Smooth muscle cell (in vitro differentiated cells): ENCODE data around the gene PRKD1. TPM values are rescaled to one million over a fixed set of nuclear protein-coding genes. Genes with fewer than 3 reads are reported as not detected.
"Not testable (repeated sequence)": the region's sequence is repeated elsewhere in the genome, so short reads cannot be mapped to it uniquely, and the experiment has no call there.

Experiments used
- DNase-seq: peaks from one replicate; lab custom pipeline; 2025; ENCODE audit not compliant: unreplicated experiment; lab: John Stamatoyannopoulos, UW
- H2AFZ ChIP-seq: fragments of 200-600 bp; sonication (generic); 2 replicates; pipeline ENCODE4 v1.6.0; 2016; ENCODE audit warnings: antibody characterized with exemption, low read depth, mild to moderate bottlenecking
- H3F3A ChIP-seq: fragments of 200-600 bp; sonication (generic); 2 replicates; pipeline ENCODE4 v1.6.0; 2017; ENCODE audit warnings: antibody characterized with exemption, low read depth
- H3K27ac ChIP-seq: fragments of 200-600 bp; sonication (generic); 2 replicates; pipeline ENCODE4 v1.5.1; 2016; ENCODE audit warnings: low read depth, mild to moderate bottlenecking
- H3K27me3 ChIP-seq: fragments of 200-600 bp; sonication (generic); 2 replicates; pipeline ENCODE4 v1.6.1; 2016; ENCODE audit warnings: low read depth, mild to moderate bottlenecking
- H3K36me3 ChIP-seq: fragments of 200-600 bp; sonication (generic); 2 replicates; pipeline ENCODE4 v1.5.1; 2016; ENCODE audit warnings: low read depth
- H3K4me1 ChIP-seq: fragments of 200-600 bp; sonication (generic); 2 replicates; pipeline ENCODE4 v1.5.1; 2016; ENCODE audit warnings: low read depth
- H3K4me2 ChIP-seq: fragments of 200-600 bp; sonication (generic); 2 replicates; pipeline ENCODE4 v1.6.0; 2016; ENCODE audit warnings: mild to moderate bottlenecking
- H3K4me3 ChIP-seq: fragments of 200-600 bp; sonication (generic); 2 replicates; pipeline ENCODE4 v1.5.1; 2016; ENCODE audit warnings: mild to moderate bottlenecking
- H3K79me2 ChIP-seq: fragments of 200-600 bp; sonication (generic); 2 replicates; pipeline ENCODE4 v1.6.0; 2016; ENCODE audit warnings: low read depth, mild to moderate bottlenecking
- H3K9ac ChIP-seq: fragments of 200-600 bp; sonication (generic); 2 replicates; pipeline ENCODE4 v1.6.0; 2016; ENCODE audit warnings: low read depth
- H3K9me3 ChIP-seq: fragments of 200-600 bp; sonication (generic); replicated peaks from 2 replicates; pipeline ENCODE4 v1.5.1; 2016; ENCODE audit warnings: low read depth
- H4K20me1 ChIP-seq: fragments of 200-600 bp; sonication (generic); 2 replicates; pipeline ENCODE4 v1.6.0; 2016; ENCODE audit warnings: low read depth
- CTCF ChIP-seq: fragments of 200-600 bp; sonication (generic); IDR thresholded peaks from 2 replicates; pipeline ENCODE4 v1.5.1; 2017; ENCODE audit warnings: borderline replicate concordance, mild to moderate bottlenecking, antibody characterized with exemption; ENCODE audit not compliant: insufficient read depth, poor library complexity, severe bottlenecking
- WGBS: methylation state at CpG from one replicate; pipeline ENCODE4 v1.1.7; 2016; ENCODE audit warnings: low lambda C conversion rate; 5-methylcytosine and 5-hydroxymethylcytosine counted together
- polyA plus RNA-seq: library from polyadenylated mRNA; unstranded; fragments of >200 nt; fragmentation: Nextera tagmentation; extraction: Ambion mirVana; gene quantifications from 2 replicates; pipeline ENCODE4 v1.2.1, GENCODE V29; 2016
- total RNA-seq: library from RNA; depleted of rRNA; stranded (reverse); fragments of >200 nt; gene quantifications from 2 replicates; pipeline ENCODE4 v1.2.3, GENCODE V29; 2014

PRKD1 gene
- total and polyA plus RNA-seq, 2 experiments from 2014 or later, result 3.7 to 7.2 TPM

GRCh38 chr14:29706700-29707099, 220.9 kb downstream of the PRKD1 start:
- H3F3A ChIP-seq, result no peaks in the 10 kb centered on the region

GRCh38 chr14:29705801-29706200, 221.8 kb downstream of the PRKD1 start:
- WGBS, result 97% methylated on average over 1 of the region's 1 CpG
- no peaks in the 10 kb centered on the region for H3K4me1 ChIP-seq
- no peak for DNase-seq

More at GRCh38 chr14:29706700-29707099, 220.9 kb downstream of the PRKD1 start:
- no peak overlapping the region for H3K4me3 ChIP-seq
- TF ChIP-seq CTCF, result no peak
- H3K27ac ChIP-seq, result no peak overlapping the region
- no peak overlapping the region for H2AFZ ChIP-seq
- no peaks in the 10 kb centered on the region for H3K4me1 ChIP-seq
- no peak overlapping the region for H3K4me2 ChIP-seq
- no peak overlapping the region for H3K9ac ChIP-seq
- H3K27me3 ChIP-seq, result no peaks in the 10 kb centered on the region
- H3K36me3 ChIP-seq, result no peaks in the 10 kb centered on the region
- no peak for DNase-seq
- no peaks in the 10 kb centered on the region for H4K20me1 ChIP-seq
- no peaks in the 10 kb centered on the region for H3K79me2 ChIP-seq
- 100% methylated on average over 1 of the region's 1 CpG for WGBS
- no peaks in the 10 kb centered on the region for H3K9me3 ChIP-seq

GRCh38 chr14:29689597-29689996, 238.1 kb downstream of the PRKD1 start:
- not testable (repeated sequence) for H3K27ac ChIP-seq, H3K9me3 ChIP-seq, H3F3A ChIP-seq, H3K79me2 ChIP-seq, H2AFZ ChIP-seq, H4K20me1 ChIP-seq, H3K27me3 ChIP-seq, H3K9ac ChIP-seq, H3K36me3 ChIP-seq, DNase-seq, H3K4me3 ChIP-seq, H3K4me1 ChIP-seq, H3K4me2 ChIP-seq
- WGBS, result 95% methylated on average over 2 of the region's 2 CpGs

More at GRCh38 chr14:29705801-29706200, 221.8 kb downstream of the PRKD1 start:
- H2AFZ ChIP-seq, result no peak overlapping the region
- H3K27ac ChIP-seq, result no peak overlapping the region
- no peaks in the 10 kb centered on the region for H3K79me2 ChIP-seq
- no peak for TF ChIP-seq CTCF
- no peak overlapping the region for H3K4me2 ChIP-seq
- no peaks in the 10 kb centered on the region for H3K36me3 ChIP-seq
- H3K4me3 ChIP-seq, result no peak overlapping the region
- no peaks in the 10 kb centered on the region for H4K20me1 ChIP-seq
- no peaks in the 10 kb centered on the region for H3F3A ChIP-seq
- H3K27me3 ChIP-seq, result no peaks in the 10 kb centered on the region
- no peaks in the 10 kb centered on the region for H3K9me3 ChIP-seq
- no peak overlapping the region for H3K9ac ChIP-seq

- no peaks in the 10 kb centered on the region for H3K79me2 ChIP-seq
- H3K27ac ChIP-seq, result no peak overlapping the region
- no peaks in the 10 kb centered on the region for H3K9me3 ChIP-seq
- TF ChIP-seq CTCF, result no peak
- H3K4me3 ChIP-seq, result no peak overlapping the region
- DNase-seq, result no peak
- H3K27me3 ChIP-seq, result no peaks in the 10 kb centered on the region
- no peaks in the 10 kb centered on the region for H3F3A ChIP-seq
- WGBS, result 94% methylated on average over 2 of the region's 2 CpGs
- no peaks in the 10 kb centered on the region for H4K20me1 ChIP-seq
- H3K36me3 ChIP-seq, result no peaks in the 10 kb centered on the region
- H3K4me1 ChIP-seq, result no peaks in the 10 kb centered on the region
- H2AFZ ChIP-seq, result no peak overlapping the region
- no peak overlapping the region for H3K9ac ChIP-seq
- H3K4me2 ChIP-seq, result no peak overlapping the region
Observed at GRCh38 chr14:29687866-29688265, 239.8 kb downstream of the PRKD1 start.
